K562 (cell line): ENCODE results near the gene ASCC3. TPM values are rescaled to one million over a fixed set of nuclear protein-coding genes. Genes with fewer than 3 reads are reported as not detected.

Experiments
- ARNT ChIP-seq, 2 experiments: fragments of 450-650 bp; IDR thresholded peaks; 2 replicates each; pipeline ENCODE4 v1.6.1; 2016; ENCODE audit warnings: mild to moderate bottlenecking in 1 of 2
- ASH1L ChIP-seq: fragments of 450-650 bp; IDR thresholded peaks from 2 replicates; pipeline ENCODE4 v1.6.1; 2018; ENCODE audit warnings: borderline replicate concordance, mild to moderate bottlenecking, low read depth; ENCODE audit not compliant: partially characterized antibody
- CBFA2T3 ChIP-seq: fragments of 450-650 bp; IDR thresholded peaks from 2 replicates; pipeline ENCODE4 v1.6.1; 2017
- CEBPB ChIP-seq: fragments of 450-650 bp; IDR thresholded peaks from 2 replicates; pipeline ENCODE4 v1.6.1; 2016; ENCODE audit warnings: missing genetic modification characterization, missing compliant biosample characterization
- HLTF ChIP-seq: fragments of 450-650 bp; IDR thresholded peaks from 2 replicates; pipeline ENCODE4 v1.6.1; 2016
- LEF1 ChIP-seq: fragments of 450-650 bp; IDR thresholded peaks from 2 replicates; pipeline ENCODE4 v1.6.1; 2016; ENCODE audit warnings: mild to moderate bottlenecking
- MAFK ChIP-seq: IDR thresholded peaks from 2 replicates; pipeline ENCODE4 v1.6.1; 2011; ENCODE audit warnings: low read length, improper control_type of control experiment
- MCM2 ChIP-seq: fragments of 450-650 bp; IDR thresholded peaks from 2 replicates; pipeline ENCODE4 v1.6.1; 2017; ENCODE audit warnings: low read depth, mild to moderate bottlenecking
- NCOA1 ChIP-seq: fragments of 450-650 bp; IDR thresholded peaks from 2 replicates; pipeline ENCODE4 v1.6.1; 2016; ENCODE audit warnings: low read depth
- POLR2B ChIP-seq: fragments of 450-650 bp; IDR thresholded peaks from 2 replicates; pipeline ENCODE4 v1.6.1; 2018; ENCODE audit warnings: low read depth; ENCODE audit not compliant: partially characterized antibody
- SMARCA4 ChIP-seq: fragments of 450-650 bp; IDR thresholded peaks from 2 replicates; pipeline ENCODE4 v1.6.1; 2016
- SRF ChIP-seq, 2 experiments: fragments of 250-450, 450-650 bp in 1 of 2; sonication (Bioruptor Pico) in 1 of 2; sonication (generic) in 1 of 2; formaldehyde crosslinking; IDR thresholded peaks; 2 replicates each; pipeline versions ENCODE4 v1.5.0 to v1.5.1; 2020 to 2022; ENCODE audit warnings: mild to moderate bottlenecking in 1 of 2, missing genetic modification reagents in 1 of 2
- TAF9B ChIP-seq: fragments of 450-650 bp; IDR thresholded peaks from 2 replicates; pipeline ENCODE4 v1.6.1; 2018; ENCODE audit warnings: mild to moderate bottlenecking; ENCODE audit not compliant: partially characterized antibody
- ZNF512 ChIP-seq: IDR thresholded peaks from 2 replicates; pipeline ENCODE4 v1.6.1; 2016; ENCODE audit warnings: missing genetic modification characterization, missing compliant biosample characterization
- ZNF707 ChIP-seq: fragments of 250-450 bp; sonication (Bioruptor Pico); conservative IDR thresholded peaks from 2 replicates; pipeline ENCODE4 v1.8.0; 2022; ENCODE audit warnings: inconsistent platforms, mild to moderate bottlenecking, moderate library complexity
- ZNF717 ChIP-seq: fragments of 250-450 bp; sonication (Bioruptor Pico); IDR thresholded peaks from 2 replicates; pipeline ENCODE4 v1.5.0; 2021
- ZSCAN32 ChIP-seq: fragments of 450-650 bp; formaldehyde crosslinking; IDR thresholded peaks from 2 replicates; pipeline ENCODE4 v1.4.0; 2020; ENCODE audit warnings: mild to moderate bottlenecking, moderate library complexity
- polyA plus RNA-seq, 8 experiments: library from polyadenylated mRNA; depleted of rRNA in 4 of 8; stranded (reverse) in 5 of 8; unstranded in 3 of 8; fragments of >200 nt; fragmentation: Nextera tagmentation in 2 of 8; fragmentation: Illumina TruSeq in 1 of 8; extraction: Ambion mirVana in 2 of 8; extraction: Trizol in 1 of 8; gene quantifications; 2 replicates each; pipeline versions ENCODE4 v1.2.1 to v1.2.3, GENCODE V29; 2011 to 2014; ENCODE audit warnings: inconsistent platforms in 1 of 8, missing spikeins in 1 of 8
- total RNA-seq, 7 experiments: library from RNA; depleted of rRNA in 6 of 7; stranded (reverse); fragments of >200 nt in 6 of 7; fragmentation: Illumina TruSeq in 2 of 7; extraction: Trizol in 2 of 7; gene quantifications; 2 replicates each; pipeline versions ENCODE4 v1.2.1 to v1.2.3, GENCODE V29; 2011 to 2021; ENCODE audit warnings: low replicate concordance in 1 of 7
- TF ChIP-seq, protein P1 (sequence below): fragments of 250-450 bp; sonication (Bioruptor Pico); IDR thresholded peaks from 2 replicates; pipeline ENCODE4 v1.4.0; 2020; ENCODE audit warnings: mild to moderate bottlenecking, moderate library complexity, borderline replicate concordance

ASCC3 gene
- total and polyA plus RNA-seq, 9 of the 15 experiments (the other 6 are each of a cell fraction or from before 2014, with no cell fraction given) = 16.1 to 56.1 (median 33.9) TPM

- no peak for TF ChIP-seq POLR2B
- TF ChIP-seq ZNF707 = no peak
- peak; percentile 73 for TF ChIP-seq CBFA2T3
- no peak for TF ChIP-seq ARNT (IDR thresholded peaks at IDR 0.05)
- TF ChIP-seq TAF9B = no peak
- no peak for TF ChIP-seq ZNF717 (CRISPR knock-in tag)
- TF ChIP-seq MAFK = no peak
- no peak for TF ChIP-seq ZSCAN32 (CRISPR knock-in tag)
- TF ChIP-seq CEBPB = peak; percentile 44; the same call in 1 of the 2 replicates
- no peak for TF ChIP-seq SRF (CRISPR knock-in tag; IDR thresholded peaks at IDR 0.05)
- no peak for TF ChIP-seq MCM2
- no peak for TF ChIP-seq HLTF
- TF ChIP-seq, protein P1, sequence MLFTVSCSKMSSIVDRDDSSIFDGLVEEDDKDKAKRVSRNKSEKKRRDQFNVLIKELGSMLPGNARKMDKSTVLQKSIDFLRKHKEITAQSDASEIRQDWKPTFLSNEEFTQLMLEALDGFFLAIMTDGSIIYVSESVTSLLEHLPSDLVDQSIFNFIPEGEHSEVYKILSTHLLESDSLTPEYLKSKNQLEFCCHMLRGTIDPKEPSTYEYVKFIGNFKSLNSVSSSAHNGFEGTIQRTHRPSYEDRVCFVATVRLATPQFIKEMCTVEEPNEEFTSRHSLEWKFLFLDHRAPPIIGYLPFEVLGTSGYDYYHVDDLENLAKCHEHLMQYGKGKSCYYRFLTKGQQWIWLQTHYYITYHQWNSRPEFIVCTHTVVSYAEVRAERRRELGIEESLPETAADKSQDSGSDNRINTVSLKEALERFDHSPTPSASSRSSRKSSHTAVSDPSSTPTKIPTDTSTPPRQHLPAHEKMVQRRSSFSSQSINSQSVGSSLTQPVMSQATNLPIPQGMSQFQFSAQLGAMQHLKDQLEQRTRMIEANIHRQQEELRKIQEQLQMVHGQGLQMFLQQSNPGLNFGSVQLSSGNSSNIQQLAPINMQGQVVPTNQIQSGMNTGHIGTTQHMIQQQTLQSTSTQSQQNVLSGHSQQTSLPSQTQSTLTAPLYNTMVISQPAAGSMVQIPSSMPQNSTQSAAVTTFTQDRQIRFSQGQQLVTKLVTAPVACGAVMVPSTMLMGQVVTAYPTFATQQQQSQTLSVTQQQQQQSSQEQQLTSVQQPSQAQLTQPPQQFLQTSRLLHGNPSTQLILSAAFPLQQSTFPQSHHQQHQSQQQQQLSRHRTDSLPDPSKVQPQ (CRISPR knock-in tag) = no peak
- no peak for TF ChIP-seq LEF1
- no peak for TF ChIP-seq ASH1L
- peak; percentile 60; the same call in 1 of the 2 replicates for TF ChIP-seq SMARCA4
- TF ChIP-seq NCOA1 = no peak
- TF ChIP-seq ZNF512 (tag) = no peak
These were observed 161.0 kb downstream of the ASCC3 start (continued) for GRCh38 chr6:100719883-100720682.
